Measurements from ENCODE around the gene MPI. TPM values are rescaled to one million over a fixed set of nuclear protein-coding genes. Genes with fewer than 3 reads are reported as not detected.

The MPI gene
- polyA plus RNA-seq, 3 donors = 19.2 to 19.9 (median 19.7) TPM

GRCh38 chr15:74863239-74864056 lies 26.4 kb upstream of the MPI start:
- H3K27me3 ChIP-seq (ENCODE audit: control insufficient read depth in 2 of 2, insufficient read depth in 2 of 2, low read length in 2 of 2) = no peaks in the 10 kb centered on the region
- H2AFZ ChIP-seq (ENCODE audit: insufficient read depth, low read depth, low read length, poor library complexity, severe bottlenecking) = no peak overlapping the region
- intact Hi-C loops (cut with micrococcal nuclease) = no loop called here
- H4K20me1 ChIP-seq (ENCODE audit: insufficient read depth, low read length) = peaks cover 99% of the 10 kb centered on the region
- H3K4me3 Mint-ChIP-seq = no peak overlapping the region
- WGBS (ENCODE audit: insufficient coverage) = 76% methylated on average over 7 of the region's 11 CpGs
- no peaks in the 10 kb centered on the region for H3K9me3 ChIP-seq (replicated peaks in 1 of 2; ENCODE audit: control insufficient read depth in 1 of 2, insufficient read depth in 1 of 2, low read length in 2 of 2)
- H3K4me1 ChIP-seq (ENCODE audit: control insufficient read depth in 1 of 2, insufficient read depth in 2 of 2, low read length in 2 of 2) = peaks cover 29 to 34% of the 10 kb centered on the region in 2 donors
- H3K27ac ChIP-seq (ENCODE audit: low read depth in 1 of 2, low read length in 2 of 2) = peak overlapping the region in 1 of 2 donors; percentile 48
- peaks cover 22 to 41% of the 10 kb centered on the region in 2 donors for H3K36me3 Mint-ChIP-seq
- DNase-seq = no peak
- peaks cover 58% of the 10 kb centered on the region for H3K4me1 Mint-ChIP-seq
- no peak overlapping the region for H3K4me3 ChIP-seq (replicated peaks in 1 of 3; ENCODE audit: low read depth in 2 of 3, low read length in 3 of 3)
- H3K27me3 Mint-ChIP-seq (ENCODE audit: low read depth in 3 of 3) = no peaks in the 10 kb centered on the region
- peaks cover 3 to 24% of the 10 kb centered on the region in 2 donors for H3K36me3 ChIP-seq (replicated peaks in 1 of 2; ENCODE audit: control insufficient read depth in 1 of 2, insufficient read depth in 2 of 2, low read length in 2 of 2)
- no peak overlapping the region for H3K4me2 ChIP-seq (replicated peaks; ENCODE audit: extremely low read depth, low read length, poor library complexity, severe bottlenecking)
- TF ChIP-seq CTCF (IDR thresholded peaks at IDR 0.05) = no peak
- no peaks in the 10 kb centered on the region for H3K9me3 Mint-ChIP-seq
- peaks cover 98% of the 10 kb centered on the region for H3K79me2 ChIP-seq (ENCODE audit: insufficient read depth, low read length)
- peak overlapping the region in 5 of 7 donors; percentile 4 to 56 (median 24) for H3K27ac Mint-ChIP-seq
- H3K9ac ChIP-seq (ENCODE audit: insufficient read depth, low read length, poor library complexity, severe bottlenecking) = no peak overlapping the region

GRCh38 chr15:74864296-74864695 lies 25.5 kb upstream of the MPI start:
- Histone ChIP-seq H4K20me1 (ENCODE audit: insufficient read depth, low read length) (peaks cover 98% of the 10 kb centered on the region), H3K4me2 (replicated peaks; ENCODE audit: extremely low read depth, low read length, poor library complexity, severe bottlenecking) (no peak overlapping the region), H3K9me3 (replicated peaks in 1 of 2; ENCODE audit: control insufficient read depth in 1 of 2, insufficient read depth in 1 of 2, low read length in 2 of 2) (no peaks in the 10 kb centered on the region), H3K27me3 (ENCODE audit: control insufficient read depth in 2 of 2, insufficient read depth in 2 of 2, low read length in 2 of 2) (no peaks in the 10 kb centered on the region), H3K9ac (ENCODE audit: insufficient read depth, low read length, poor library complexity, severe bottlenecking) (no peak overlapping the region), H2AFZ (ENCODE audit: insufficient read depth, low read depth, low read length, poor library complexity, severe bottlenecking) (no peak overlapping the region), H3K4me3 (replicated peaks in 1 of 3; ENCODE audit: low read depth in 2 of 3, low read length in 3 of 3) (no peak overlapping the region), H3K79me2 (ENCODE audit: insufficient read depth, low read length) (peaks cover 98% of the 10 kb centered on the region), H3K27ac (ENCODE audit: low read depth in 1 of 2, low read length in 2 of 2) (peak overlapping the region in 1 of 2 donors; percentile 29), H3K36me3 (replicated peaks in 1 of 2; ENCODE audit: control insufficient read depth in 1 of 2, insufficient read depth in 2 of 2, low read length in 2 of 2) (peaks cover 3 to 24% of the 10 kb centered on the region in 2 donors), H3K4me1 (ENCODE audit: control insufficient read depth in 1 of 2, insufficient read depth in 2 of 2, low read length in 2 of 2) (peaks cover 35 to 38% of the 10 kb centered on the region in 2 donors)
- Mint-ChIP-seq H3K27ac (peak overlapping the region in 6 of 7 donors; percentile 3 to 76 (median 15)), H3K4me1 (peaks cover 59% of the 10 kb centered on the region), H3K36me3 (peaks cover 22 to 37% of the 10 kb centered on the region in 2 donors), H3K4me3 (no peak overlapping the region), H3K9me3 (no peaks in the 10 kb centered on the region), H3K27me3 (ENCODE audit: low read depth in 3 of 3) (no peaks in the 10 kb centered on the region)
- intact Hi-C loops (cut with micrococcal nuclease) = no loop called here
- WGBS (ENCODE audit: insufficient coverage) = 88% methylated on average over 5 of the region's 6 CpGs
- TF ChIP-seq CTCF (IDR thresholded peaks at IDR 0.05) = no peak
- DNase-seq = no peak
